IMR-90 (cell line): Measurements from ENCODE around the gene LRP3. TPM values are rescaled to one million over a fixed set of nuclear protein-coding genes. Genes with fewer than 3 reads are reported as not detected.

Experiments
- polyA plus RNA-seq, 3 experiments: library from polyadenylated mRNA; depleted of rRNA; stranded (reverse); fragments of >200 nt; gene quantifications; 2 replicates each; pipeline ENCODE4 v1.2.3, GENCODE V29; 2012; ENCODE audit warnings: low replicate concordance in 1 of 3
- total RNA-seq: library from RNA; depleted of rRNA; stranded (reverse); fragments of >200 nt; gene quantifications from 2 replicates; pipeline ENCODE4 v1.2.3, GENCODE V29; 2012; rRNA removed

The LRP3 gene
- total and polyA plus RNA-seq, 2 of the 4 experiments (the other 2 are of a cell fraction) = 8.4 to 20.2 TPM

Other genes starting within 250 kb of the LRP3 start
- gene CEP89, start 222.4 kb upstream of the LRP3 start, total RNA-seq = 5.8 and 7.2 TPM in 2 replicates
- gene CEP89, start 222.4 kb upstream of the LRP3 start, polyA plus RNA-seq (2012; rRNA removed) = 15.7 and 17.4 TPM in 2 replicates
- gene FAAP24, start 222.1 kb upstream of the LRP3 start, total RNA-seq = 2.2 TPM in 2 replicates
- 2.3 and 2.6 TPM in 2 replicates for gene FAAP24, start 222.1 kb upstream of the LRP3 start, polyA plus RNA-seq (2012; rRNA removed)
- gene RHPN2, start 129.4 kb upstream of the LRP3 start, total RNA-seq = 2.2 and 2.3 TPM in 2 replicates
- gene RHPN2, start 129.4 kb upstream of the LRP3 start, polyA plus RNA-seq (2012; rRNA removed) = 3.1 and 4.0 TPM in 2 replicates
- 7.5 and 8.3 TPM in 2 replicates for gene GPATCH1, start 113.1 kb upstream of the LRP3 start, total RNA-seq
- 5.1 and 6.6 TPM in 2 replicates for gene GPATCH1, start 113.1 kb upstream of the LRP3 start, polyA plus RNA-seq (2012; rRNA removed)
- not detected in 2 replicates for gene WDR88, start 62.2 kb upstream of the LRP3 start, total RNA-seq
- not detected in 2 replicates for gene WDR88, start 62.2 kb upstream of the LRP3 start, polyA plus RNA-seq (2012; rRNA removed)
- not detected in 2 replicates for gene SLC7A10, start 31.5 kb downstream of the LRP3 start, total RNA-seq
- not detected in 2 replicates for gene SLC7A10, start 31.5 kb downstream of the LRP3 start, polyA plus RNA-seq (2012; rRNA removed)
- gene CEBPA, start 108.2 kb downstream of the LRP3 start, total RNA-seq = under 0.01 TPM in 1 of 2 replicates, not detected in the other
- gene CEBPA, start 108.2 kb downstream of the LRP3 start, polyA plus RNA-seq (2012; rRNA removed) = 0.04 and 0.09 TPM in 2 replicates
- 14.3 and 21.1 TPM in 2 replicates for gene CEBPG, start 179.4 kb downstream of the LRP3 start, total RNA-seq
- 7.9 and 9.2 TPM in 2 replicates for gene CEBPG, start 179.4 kb downstream of the LRP3 start, polyA plus RNA-seq (2012; rRNA removed)